ENCODE results near the gene GPN2. TPM values are rescaled to one million over a fixed set of nuclear protein-coding genes. Genes with fewer than 3 reads are reported as not detected.

GPN2 gene
- total and polyA plus RNA-seq, 9 of the 15 experiments (the other 6 are each of a cell fraction or from before 2014, with no cell fraction given) = 9.9 to 58.8 (median 20.4) TPM

- FAIRE-seq (no peak), DNase-seq (ENCODE audit: extremely low read depth in 1 of 4, low spot score in 3 of 4) (no peak), ATAC-seq (no peak)
- H3K9me1 ChIP-seq (ENCODE audit: control insufficient read depth, insufficient read depth, low read length) = peaks cover 10% of the 10 kb centered on the region
- peaks cover 33 to 38% of the 10 kb centered on the region in 2 experiments for H3K4me1 ChIP-seq (replicated peaks in 1 of 2; ENCODE audit: control insufficient read depth in 2 of 2, insufficient read depth in 2 of 2, low read length in 2 of 2)
- TF ChIP-seq DMBX1 (CRISPR knock-in tag; IDR thresholded peaks at IDR 0.05; ENCODE audit: borderline replicate concordance) (no peak), ZNF354B (CRISPR knock-in tag; IDR thresholded peaks at IDR 0.05) (no peak), RBM25 (IDR thresholded peaks at IDR 0.05; ENCODE audit: low read depth, low read length, severe bottlenecking) (peak; percentile 58), POLR2G (IDR thresholded peaks at IDR 0.05; ENCODE audit: low read depth, low read length) (no peak), NUFIP1 (IDR thresholded peaks at IDR 0.05; ENCODE audit: partially characterized antibody) (no peak), BCOR (IDR thresholded peaks at IDR 0.05) (0 out of 2 replicates have a peak, but pooled peaks have one; percentile 20)
- H4K20me1 ChIP-seq (replicated peaks; ENCODE audit: control insufficient read depth, insufficient read depth, low read length) = peaks cover 16% of the 10 kb centered on the region; the same call in 1 of the 2 replicates
- H3K9me3 ChIP-seq (replicated peaks; ENCODE audit: control insufficient read depth, insufficient read depth, low read depth, low read length) = no peaks in the 10 kb centered on the region
- no peaks in the 10 kb centered on the region for H3K27me3 ChIP-seq (ENCODE audit: control insufficient read depth in 2 of 2, insufficient read depth in 2 of 2, low read length in 2 of 2)
- intact Hi-C loops (cut with micrococcal nuclease) = no loop called here
- CTCF ChIA-PET (ENCODE audit: low intra/inter-chr PET ratio) = no interaction called here
- H3K27ac ChIP-seq (ENCODE audit: extremely low read depth, low read depth, low read length) = no peak overlapping the region
- no peak overlapping the region for H3K4me2 ChIP-seq (ENCODE audit: insufficient read depth, low read length)
- H3K79me2 ChIP-seq (ENCODE audit: control insufficient read depth, insufficient read depth, low read length) = peaks cover 41% of the 10 kb centered on the region
- BruUV-seq (replicated peaks) = no TSS peak
- no peak overlapping the region for H2AFZ ChIP-seq (ENCODE audit: low read depth, low read length)
- POLR2A ChIA-PET = interaction anchor here (0.6 to 1.2 kb wide), 5 partner anchors 8 to 40 kb away, joined by 3 to 4 read pairs (median 3); no protein-coding TSS in a partner anchor
- in situ Hi-C loops (cut with MboI) = no loop called here
- 94% methylated on average over 3 of the region's 3 CpGs for WGBS (ENCODE audit: insufficient coverage, low coverage, missing lambda C conversion rate)
- H3K4me3 ChIP-seq = no peak overlapping the region
- H3K9ac ChIP-seq (ENCODE audit: insufficient read depth in 1 of 2, low read depth in 2 of 2, low read length in 2 of 2) = no peak overlapping the region
- peaks cover 71% of the 10 kb centered on the region for H3K36me3 ChIP-seq (ENCODE audit: control insufficient read depth, insufficient read depth, low read length)
Measured at GRCh38 chr1:26831059-26831458, 59.0 kb downstream of the GPN2 start.

Measured in K562 (cell line).